NCI-H1436 treated with DMSO at 0.1 percent for 48 hours (cell line): Measurements from ENCODE around the gene DRAM2.
"Not testable (repeated sequence)": the region's sequence is repeated elsewhere in the genome, so short reads cannot be mapped to it uniquely, and the experiment has no call there.

Experiments
- DNase-seq: peaks from one replicate; lab custom pipeline; 2025; lab: John Stamatoyannopoulos, UW

Gene DRAM2

DNA sequence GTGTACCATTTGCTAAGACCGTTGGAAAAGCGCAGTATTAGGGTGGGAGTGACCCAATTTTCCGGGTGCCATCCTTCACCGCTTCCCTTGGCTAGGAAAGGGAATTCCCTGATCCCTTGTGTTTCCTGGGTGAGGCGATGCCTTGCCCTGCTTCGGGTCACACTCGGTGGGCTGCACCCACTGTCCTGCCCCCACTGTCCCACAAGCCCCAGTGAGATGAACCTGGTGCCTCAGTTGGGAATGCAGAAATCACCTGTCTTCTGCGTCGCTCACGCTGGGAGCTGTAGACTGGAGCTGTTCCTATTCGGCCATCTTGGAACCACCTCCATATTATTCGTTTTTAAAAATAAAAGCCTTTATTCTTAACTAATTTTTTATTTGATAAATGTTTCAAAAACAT is 60.6 kb downstream of the DRAM2 start:
- DNase-seq = not testable (repeated sequence)

DNA sequence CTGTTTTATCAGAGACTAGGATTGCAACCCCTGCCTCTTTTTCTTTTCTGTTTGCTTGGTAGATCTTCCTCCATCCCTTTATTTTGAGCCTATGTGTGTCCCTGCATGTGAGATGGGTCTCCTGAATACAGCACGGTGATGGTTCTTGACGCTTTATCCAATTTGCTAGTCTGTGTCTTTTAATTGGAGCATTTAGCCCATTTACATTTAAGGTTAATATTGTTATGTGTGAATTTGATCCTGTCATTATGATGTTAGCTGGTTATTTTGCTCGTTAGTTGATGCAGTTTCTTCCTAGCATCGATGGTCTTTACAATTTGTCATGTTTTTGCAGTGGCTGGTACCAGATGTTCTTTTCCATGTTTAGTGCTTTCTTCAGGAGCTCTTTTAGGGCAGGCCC is 62.6 kb downstream of the DRAM2 start:
- DNase-seq = not testable (repeated sequence)
